Raji (cell line): ENCODE measurements around the gene CAPRIN1.

Experiments used
- POLR2A ChIP-seq: IDR thresholded peaks from 2 replicates; pipeline ENCODE4 v1.6.1; 2011; ENCODE audit warnings: low read depth, low read length, control low read depth; ENCODE audit not compliant: insufficient read depth

CAPRIN1 gene

DNA sequence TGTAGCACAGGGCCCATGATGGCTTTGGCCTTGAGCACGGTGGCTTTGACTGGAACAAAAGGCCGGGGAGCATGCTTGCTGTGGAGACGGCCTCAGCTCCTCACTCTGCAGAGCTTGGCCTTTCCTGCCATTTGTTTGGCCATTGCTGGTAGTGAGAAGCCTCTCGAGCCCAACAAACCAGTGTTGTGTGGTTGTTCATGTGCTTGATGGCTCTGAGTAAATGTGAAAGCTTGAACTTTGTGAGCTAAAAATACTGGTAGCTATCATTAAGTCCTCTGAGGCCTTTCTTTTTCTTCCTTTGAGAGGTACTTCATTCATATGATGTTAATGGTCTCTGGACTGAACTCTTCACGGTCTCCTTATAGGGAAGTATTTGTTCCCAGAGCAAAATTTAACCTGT, 93.5 kb downstream of the CAPRIN1 start:
- TF ChIP-seq POLR2A: no peak

DNA sequence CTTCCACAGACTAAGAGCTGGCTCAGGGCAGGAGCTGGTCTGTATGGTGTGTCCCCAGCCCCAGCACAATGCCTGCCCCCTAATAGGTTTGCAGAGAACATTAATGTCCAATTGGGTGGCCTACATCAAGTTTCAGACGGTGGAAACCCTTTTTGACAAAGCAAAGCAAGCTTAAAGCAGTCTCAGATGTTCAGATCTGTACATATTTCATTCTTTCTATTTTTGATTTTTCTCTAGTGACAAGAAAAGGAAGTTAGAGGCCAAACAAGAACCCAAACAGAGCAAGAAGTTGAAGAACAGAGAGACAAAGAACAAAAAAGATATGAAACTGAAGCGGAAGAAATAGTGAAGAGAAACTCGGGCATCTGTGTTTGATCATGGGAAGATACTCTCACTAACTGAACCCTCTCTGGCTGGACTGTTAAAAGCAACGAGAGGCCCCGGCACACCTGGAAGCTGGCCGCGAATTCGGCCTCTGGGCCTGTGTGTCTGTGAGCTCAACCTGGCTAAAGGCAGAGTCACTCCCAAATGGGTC, 94.4 kb downstream of the CAPRIN1 start:
- no peak for TF ChIP-seq POLR2A

DNA sequence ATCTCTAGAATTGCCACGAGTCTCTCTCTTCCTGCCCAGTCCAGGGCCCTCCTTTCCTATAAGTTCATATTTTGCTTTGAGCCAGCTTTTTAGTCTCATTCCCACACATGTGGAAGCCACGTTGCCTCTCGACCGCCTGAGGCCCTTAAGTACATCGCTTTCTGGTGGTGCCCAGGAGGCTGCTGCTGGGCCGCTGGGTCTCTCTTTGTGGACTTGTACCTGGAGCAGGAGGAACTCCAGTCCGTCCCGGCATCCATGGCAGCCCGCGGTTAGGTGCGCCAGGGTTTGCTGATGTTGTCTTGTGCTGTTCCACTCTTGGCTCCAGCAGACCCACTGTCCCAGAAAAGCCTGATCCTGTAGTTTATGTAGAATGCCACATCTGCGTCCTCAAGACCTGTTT, 94.9 kb downstream of the CAPRIN1 start:
- TF ChIP-seq POLR2A: no peak

DNA sequence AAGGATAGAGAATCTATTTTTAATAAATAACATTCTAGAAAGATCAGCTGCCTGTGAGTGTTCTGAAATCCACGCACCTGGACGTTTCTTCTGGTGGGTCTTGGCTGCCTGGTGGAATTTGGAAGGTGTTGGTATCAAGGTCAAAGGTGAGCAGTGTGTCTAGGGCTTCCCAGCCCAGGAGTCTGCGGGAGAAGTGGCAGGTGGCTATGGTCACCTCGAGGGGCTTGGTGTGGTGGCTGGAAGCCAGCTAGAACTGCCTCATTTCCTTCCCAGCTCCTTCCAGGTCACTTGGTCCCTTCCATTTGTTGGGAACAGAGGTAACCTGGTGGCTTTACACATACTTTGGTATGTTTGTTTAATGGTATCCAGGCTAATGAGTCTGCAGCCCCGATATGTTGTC, 95.3 kb downstream of the CAPRIN1 start:
- TF ChIP-seq POLR2A: no peak

DNA sequence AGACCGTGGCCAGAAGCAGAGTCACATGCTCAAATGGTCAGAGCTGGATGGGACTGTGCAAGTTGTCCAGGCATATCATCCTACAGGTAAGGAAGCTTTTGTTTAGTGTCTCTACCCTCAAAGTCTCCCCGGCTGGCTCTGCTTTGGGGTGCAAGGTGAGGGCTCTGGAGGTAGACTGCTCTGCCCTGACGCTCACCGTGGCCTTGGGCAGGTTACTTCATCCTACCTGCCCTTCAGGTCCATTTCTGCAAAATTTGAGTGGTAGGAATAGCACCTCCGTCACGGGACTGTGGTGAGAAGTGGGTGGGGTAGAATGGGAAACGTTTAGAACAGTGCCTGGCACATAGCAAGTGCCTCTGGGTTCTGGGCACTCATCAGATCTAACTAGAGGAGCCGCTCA, 96.0 kb downstream of the CAPRIN1 start:
- no peak for TF ChIP-seq POLR2A

DNA sequence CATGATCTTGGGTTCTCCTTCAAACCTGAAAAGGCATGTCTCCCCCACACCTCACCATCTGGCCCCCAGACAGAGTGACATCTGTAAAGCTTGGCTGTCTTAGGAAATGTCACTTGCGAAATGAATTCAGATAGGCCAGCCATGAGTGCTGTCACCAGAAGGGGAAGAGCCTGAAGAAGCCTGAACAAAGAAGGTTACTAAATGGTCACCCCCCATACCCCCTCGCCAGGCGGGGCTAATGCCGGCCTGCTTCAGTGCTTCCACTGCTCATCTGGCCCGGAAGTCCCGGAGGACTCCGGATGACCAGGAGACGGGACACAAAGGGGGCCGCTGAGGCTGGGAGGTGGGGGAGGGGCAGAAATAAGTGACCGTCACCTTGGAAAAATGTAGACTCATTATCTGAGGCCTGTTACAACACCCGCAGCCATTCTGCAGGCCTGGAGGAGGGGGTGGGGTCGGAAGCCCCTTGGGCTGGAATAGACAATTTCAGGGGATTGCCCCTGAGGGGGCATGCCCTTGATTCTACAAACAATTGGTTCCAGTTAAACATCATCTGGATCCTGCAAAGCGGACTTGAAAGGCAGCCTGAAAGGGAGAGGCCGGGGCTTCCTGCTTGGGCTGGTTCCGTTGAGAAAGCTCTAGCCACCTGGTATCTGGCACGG, 97.1 kb downstream of the CAPRIN1 start:
- TF ChIP-seq POLR2A: no peak

DNA sequence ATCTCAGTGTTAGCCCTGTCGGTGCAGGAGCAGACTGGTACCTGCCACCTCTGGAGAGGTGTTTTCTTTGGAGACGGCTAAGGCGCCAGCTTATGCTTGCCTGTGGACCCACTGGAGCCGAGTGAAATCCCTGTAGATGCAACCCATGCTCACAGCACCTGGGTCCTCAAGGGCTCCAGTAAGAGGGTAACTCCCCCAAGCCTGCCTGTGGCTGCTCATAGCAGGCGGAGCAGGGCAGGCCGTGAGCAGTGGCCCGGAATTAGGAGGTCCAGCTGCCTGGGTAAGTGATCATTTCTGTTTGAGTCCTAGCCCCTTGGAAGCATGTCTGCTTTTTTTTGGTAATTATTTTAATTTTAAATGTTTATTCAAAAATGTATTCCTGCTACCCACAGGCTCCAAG, 97.7 kb downstream of the CAPRIN1 start:
- TF ChIP-seq POLR2A: no peak

DNA sequence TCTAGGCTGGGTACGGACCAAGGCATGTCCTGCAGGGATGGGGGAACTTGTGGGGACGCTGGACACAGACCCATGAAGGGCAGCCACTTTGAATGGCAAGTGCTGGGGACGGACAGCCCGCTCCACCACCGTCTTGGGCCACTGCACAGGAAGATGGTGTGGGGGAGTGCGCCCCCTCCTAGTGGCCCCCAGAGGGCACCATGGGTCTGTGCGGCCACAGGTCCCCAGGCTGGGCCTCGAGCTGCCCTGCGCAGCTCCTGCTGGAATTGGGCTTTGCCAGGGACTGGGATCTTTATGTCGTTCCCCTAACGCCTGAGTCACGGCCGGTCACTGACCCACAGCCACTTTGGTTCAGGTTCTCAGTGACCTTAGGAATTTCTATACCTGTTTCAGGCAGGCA, 98.3 kb downstream of the CAPRIN1 start:
- no peak for TF ChIP-seq POLR2A

DNA sequence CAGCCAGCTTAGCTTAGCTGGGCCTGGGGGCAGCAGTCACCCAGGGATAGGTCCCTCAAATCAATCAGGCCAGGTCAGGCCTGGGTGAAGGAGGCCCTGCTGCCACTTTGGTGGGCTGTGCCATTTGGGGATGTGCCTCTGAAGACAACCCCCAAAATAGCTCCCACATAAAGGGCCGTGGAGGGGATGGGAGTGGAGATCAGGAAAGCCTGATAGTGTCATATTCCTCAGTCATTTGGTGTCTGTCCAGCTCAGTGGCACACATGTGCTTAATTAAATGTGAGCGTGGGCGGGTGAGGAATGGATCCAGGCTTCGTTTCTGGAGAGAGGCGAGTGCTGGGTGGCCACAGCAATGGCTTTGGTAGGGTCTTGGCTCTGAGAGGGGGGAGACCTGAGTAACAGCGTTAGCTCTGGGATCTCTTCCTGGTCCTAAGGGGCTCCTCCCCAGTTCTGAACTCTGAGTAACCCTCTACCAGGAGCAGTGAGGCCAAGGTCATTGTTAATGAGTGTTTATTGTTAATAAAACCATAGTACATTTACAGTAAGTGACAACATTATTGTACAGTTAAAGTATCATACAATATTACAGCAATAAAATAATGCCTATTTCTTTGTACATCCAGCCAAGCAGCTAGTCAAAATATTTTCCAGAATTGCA, 99.1 kb downstream of the CAPRIN1 start:
- TF ChIP-seq POLR2A: no peak
